Naive thymus-derived CD4-positive, alpha-beta T cell (primary cell): ENCODE data around the gene WDFY3. TPM values are rescaled to one million over a fixed set of nuclear protein-coding genes. Genes with fewer than 3 reads are reported as not detected.
A peak's percentile ranks its signal among the peaks of the same experiment; 100 is the strongest.
"Not testable (repeated sequence)": the region's sequence is repeated elsewhere in the genome, so short reads cannot be mapped to it uniquely, and the experiment has no call there.

Source experiments
- ATAC-seq: fragments of 150-1000 bp; cut with Tn5 transposase; 2 replicates; pipeline ENCODE4 v1.10.0; 2021; ENCODE audit warnings: mild to moderate bottlenecking, moderate library complexity
- CTCF ChIA-PET: fragments of 350-600 bp; sonication (Branson Sonifier 250); formaldehyde crosslinking; loops from one replicate; lab custom pipeline; 2021; ENCODE audit warnings: antibody characterized with exemption; lab: Charles Lee
- POLR2A ChIA-PET: fragments of 350-600 bp; sonication (Branson Sonifier 250); formaldehyde crosslinking; loops from one replicate; lab custom pipeline; 2021; ENCODE audit warnings: antibody characterized with exemption, inconsistent platforms; lab: Charles Lee
- DNase-seq, 9 donors: peaks; one replicate each; pipeline versions ENCODE4 v3.0.0 to v3.0.0-alpha.2; 2020 to 2022; ENCODE audit warnings: mixed read lengths in 1 of 9
- H3K27ac ChIP-seq: one replicate; pipeline ENCODE4 v1.7.0; 2013; ENCODE audit warnings: mild to moderate bottlenecking, low read depth, low read length, moderate library complexity
- H3K27me3 ChIP-seq, 2 donors: one replicate each; pipeline ENCODE4 v1.7.0; 2013; ENCODE audit warnings: low read length in 2 of 2, mild to moderate bottlenecking in 2 of 2, moderate library complexity in 2 of 2; ENCODE audit not compliant: control insufficient read depth in 2 of 2, insufficient read depth in 2 of 2
- H3K36me3 ChIP-seq, 3 experiments: 1 replicate in 2 of 3; 2 replicates in 1 of 3; pipeline ENCODE4 v1.7.0; 2013; ENCODE audit warnings: low read length in 3 of 3, mild to moderate bottlenecking in 3 of 3, moderate library complexity in 1 of 3; ENCODE audit not compliant: insufficient read depth in 3 of 3, control insufficient read depth in 2 of 3
- H3K4me1 ChIP-seq, 2 donors: one replicate each; pipeline ENCODE4 v1.7.0; 2013; ENCODE audit warnings: low read length in 2 of 2, mild to moderate bottlenecking in 2 of 2, moderate library complexity in 1 of 2; ENCODE audit not compliant: control insufficient read depth in 2 of 2, insufficient read depth in 2 of 2
- H3K4me3 ChIP-seq: 2 replicates; pipeline ENCODE4 v1.7.0; 2013; ENCODE audit warnings: mild to moderate bottlenecking, low read length
- H3K9me3 ChIP-seq, 3 experiments: 1 replicate in 2 of 3; 2 replicates in 1 of 3; pipeline ENCODE4 v1.7.0; 2013; ENCODE audit warnings: low read length in 3 of 3; ENCODE audit not compliant: control insufficient read depth in 2 of 3
- H3K27ac Mint-ChIP-seq, 9 donors: one replicate each; pipeline ENCODE4 v1.8.0; 2020 to 2022; ENCODE audit warnings: mixed read lengths in 9 of 9, mild to moderate bottlenecking in 8 of 9, moderate library complexity in 5 of 9, inconsistent platforms in 2 of 9
- H3K27me3 Mint-ChIP-seq, 5 donors: one replicate each; pipeline ENCODE4 v1.8.0; 2021 to 2022; ENCODE audit warnings: mixed read lengths in 5 of 5, mild to moderate bottlenecking in 1 of 5
- H3K36me3 Mint-ChIP-seq, 5 donors: one replicate each; pipeline ENCODE4 v1.8.0; 2020 to 2022; ENCODE audit warnings: mixed read lengths in 5 of 5, mild to moderate bottlenecking in 3 of 5, inconsistent platforms in 1 of 5
- H3K4me1 Mint-ChIP-seq, 7 donors: one replicate each; pipeline ENCODE4 v1.8.0; 2020 to 2022; ENCODE audit warnings: mixed read lengths in 7 of 7, mild to moderate bottlenecking in 3 of 7, inconsistent platforms in 1 of 7
- H3K4me3 Mint-ChIP-seq, 10 donors: one replicate each; pipeline ENCODE4 v1.8.0; 2020 to 2022; ENCODE audit warnings: mild to moderate bottlenecking in 10 of 10, mixed read lengths in 10 of 10, moderate library complexity in 6 of 10, inconsistent platforms in 2 of 10
- H3K9me3 Mint-ChIP-seq, 11 donors: one replicate each; pipeline ENCODE4 v1.8.0; 2020 to 2022; ENCODE audit warnings: mixed read lengths in 11 of 11, mild to moderate bottlenecking in 4 of 11, inconsistent platforms in 1 of 11, moderate library complexity in 1 of 11
- intact Hi-C, 2 donors: fragments of 100-400 bp; cut with micrococcal nuclease; formaldehyde crosslinking; loops; one replicate each; pipeline ENCODE4 v1.15.1; 2023
- polyA plus RNA-seq, 2 donors: library from polyadenylated mRNA; unstranded; fragments of 300-500 nt; fragmentation: Illumina TruSeq; gene quantifications; one replicate each; pipeline ENCODE4 v1.2.3, GENCODE V29; 2021
- total RNA-seq, 6 experiments: library from RNA in 5 of 6; stranded (reverse) in 5 of 6; gene quantifications; 1 replicate in 5 of 6; 2 replicates in 1 of 6; pipeline ENCODE4 v1.2.3 and lab custom pipeline; 2021 to 2026

Gene WDFY3
- total and polyA plus RNA-seq, 7 experiments from 2014 or later: 0.07 to 31.4 (median 1.6) TPM; not detected in 2

DNA sequence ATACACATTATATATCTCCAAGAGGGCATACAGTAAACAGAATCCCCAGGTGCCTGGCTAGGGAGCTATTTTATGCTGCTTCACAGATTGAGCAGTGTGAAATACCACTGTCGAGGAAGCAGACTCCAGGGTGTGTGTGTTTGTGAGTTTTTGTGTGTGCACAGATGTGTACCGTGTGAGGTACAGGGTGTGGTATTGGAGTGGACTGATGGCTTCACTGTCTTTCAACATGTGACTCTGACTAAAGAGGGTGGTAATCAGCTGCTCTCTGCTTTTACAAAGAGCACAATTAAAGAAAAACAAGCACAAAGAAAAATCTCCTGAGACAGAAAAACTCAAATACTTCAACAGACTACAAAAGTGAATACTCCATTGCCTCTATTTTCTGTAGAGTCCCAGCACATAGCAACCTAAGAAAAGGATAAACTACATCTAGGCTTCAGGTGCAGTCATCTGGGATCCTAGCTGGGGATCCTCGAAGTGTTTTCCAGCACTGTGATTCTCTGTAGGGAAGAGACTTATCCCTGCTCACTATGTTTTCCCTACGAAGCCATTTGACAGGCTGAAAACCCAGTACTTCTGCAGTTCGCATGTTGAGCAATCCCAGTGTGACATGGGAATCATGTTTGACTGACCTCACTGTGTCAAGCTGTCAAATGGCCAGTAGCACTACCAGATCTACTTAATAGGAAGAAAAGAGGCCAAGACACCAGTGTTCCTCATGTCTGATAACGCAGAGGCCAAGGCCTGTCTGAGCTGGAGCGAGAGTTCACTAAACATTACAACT, 283.2 kb downstream of the WDFY3 start:
- CTCF ChIA-PET: no interaction called here
- POLR2A ChIA-PET: no interaction called here
- Mint-ChIP-seq H3K4me1 (peaks cover 0 to 29% (median 0%) of the 10 kb centered on the region in 7 donors), H3K27ac (no peak overlapping the region), H3K27me3 (peaks cover 0 to 4% (median 0%) of the 10 kb centered on the region in 5 donors), H3K4me3 (no peak overlapping the region), H3K9me3 (no peaks in the 10 kb centered on the region), H3K36me3 (no peaks in the 10 kb centered on the region)
- Histone ChIP-seq H3K4me3 (no peak overlapping the region), H3K9me3 (no peaks in the 10 kb centered on the region), H3K36me3 (no peaks in the 10 kb centered on the region), H3K27me3 (no peaks in the 10 kb centered on the region), H3K4me1 (no peaks in the 10 kb centered on the region), H3K27ac (no peak overlapping the region)
- no peak for DNase-seq
- peak; percentile 36 for ATAC-seq
- intact Hi-C loops: no loop called here

DNA sequence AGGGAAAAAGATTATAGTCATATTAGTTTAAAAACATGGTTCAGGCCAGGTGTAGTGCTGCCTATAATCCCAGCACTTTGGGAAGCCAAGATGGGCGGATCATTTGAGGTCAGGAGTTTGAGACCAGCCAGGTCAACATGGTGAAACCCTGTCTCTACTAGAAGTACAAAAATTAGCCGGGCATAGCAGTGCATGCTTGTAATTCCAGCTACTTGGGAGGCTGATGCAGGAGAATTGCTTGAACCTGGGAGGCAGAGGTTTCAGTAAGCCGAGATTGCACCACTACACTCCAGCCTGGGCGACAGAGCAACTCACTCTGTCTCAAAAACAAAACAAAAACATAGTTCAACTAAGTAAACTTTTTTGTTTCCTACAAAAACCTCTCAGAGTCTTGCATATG, 283.8 kb downstream of the WDFY3 start:
- H3K4me1 ChIP-seq, CTCF ChIA-PET, H3K9me3 ChIP-seq, intact Hi-C loops, H3K36me3 ChIP-seq, H3K27ac Mint-ChIP-seq, H3K36me3 Mint-ChIP-seq, H3K27me3 ChIP-seq, H3K4me3 ChIP-seq, H3K9me3 Mint-ChIP-seq, ATAC-seq, H3K27ac ChIP-seq, H3K27me3 Mint-ChIP-seq, H3K4me3 Mint-ChIP-seq, POLR2A ChIA-PET, DNase-seq: not testable (repeated sequence)
- H3K4me1 Mint-ChIP-seq: peaks cover 0 to 29% (median 0%) of the 10 kb centered on the region in 7 donors

DNA sequence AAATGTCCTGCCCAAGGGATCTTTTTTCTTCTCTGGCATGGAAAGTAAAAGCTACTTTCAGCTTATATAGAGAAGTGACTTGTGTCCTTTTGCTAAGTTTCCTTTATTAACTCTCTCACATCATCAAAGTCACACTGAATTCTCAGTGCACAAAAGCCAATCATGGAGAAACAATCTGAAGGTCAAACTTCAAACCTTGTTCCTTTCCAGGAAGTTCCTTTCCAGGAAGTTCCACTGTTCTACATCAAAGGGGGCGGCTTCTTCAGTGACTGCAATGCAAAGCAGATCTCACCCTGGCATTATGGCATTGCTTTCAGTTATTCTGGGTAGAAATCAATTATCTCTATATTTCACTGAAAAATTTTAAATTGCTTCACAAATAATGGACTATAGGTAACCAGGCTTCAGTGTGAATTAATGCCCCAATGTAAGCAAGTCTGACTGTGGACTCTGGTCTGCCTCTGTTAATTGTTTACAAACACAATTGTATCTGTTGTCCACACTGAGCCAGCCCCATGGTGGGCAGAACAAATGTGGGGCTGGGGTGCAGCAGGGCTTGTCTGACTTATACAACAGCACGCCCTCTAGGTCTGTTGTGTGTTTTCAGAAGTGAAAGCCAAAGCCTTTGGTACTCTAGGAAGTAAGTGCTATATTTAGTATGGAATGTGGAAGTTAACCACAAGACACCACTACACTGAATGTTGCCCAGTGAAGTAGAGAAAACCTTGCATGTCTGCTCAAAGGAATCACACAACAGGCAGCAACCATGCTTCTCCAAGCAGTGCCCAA, 284.8 kb downstream of the WDFY3 start:
- no peaks in the 10 kb centered on the region for H3K9me3 Mint-ChIP-seq
- no peaks in the 10 kb centered on the region for H3K27me3 ChIP-seq
- no peaks in the 10 kb centered on the region for H3K9me3 ChIP-seq
- ATAC-seq (peak; percentile 48), DNase-seq (no peak)
- H3K4me1 Mint-ChIP-seq: peaks cover 0 to 29% (median 0%) of the 10 kb centered on the region in 7 donors
- H3K27me3 Mint-ChIP-seq: peaks cover 0 to 4% (median 0%) of the 10 kb centered on the region in 5 donors
- ChIA-PET POLR2A (no interaction called here), CTCF (no interaction called here)
- intact Hi-C loops: no loop called here
- peak overlapping the region in 1 of 10 donors; percentile 68 for H3K4me3 Mint-ChIP-seq
- peak overlapping the region in 1 of 9 donors; percentile 43 for H3K27ac Mint-ChIP-seq
- H3K4me3 ChIP-seq: no peak overlapping the region
- H3K36me3 ChIP-seq: no peaks in the 10 kb centered on the region
- no peaks in the 10 kb centered on the region for H3K36me3 Mint-ChIP-seq
- H3K27ac ChIP-seq: no peak overlapping the region
- no peaks in the 10 kb centered on the region for H3K4me1 ChIP-seq

DNA sequence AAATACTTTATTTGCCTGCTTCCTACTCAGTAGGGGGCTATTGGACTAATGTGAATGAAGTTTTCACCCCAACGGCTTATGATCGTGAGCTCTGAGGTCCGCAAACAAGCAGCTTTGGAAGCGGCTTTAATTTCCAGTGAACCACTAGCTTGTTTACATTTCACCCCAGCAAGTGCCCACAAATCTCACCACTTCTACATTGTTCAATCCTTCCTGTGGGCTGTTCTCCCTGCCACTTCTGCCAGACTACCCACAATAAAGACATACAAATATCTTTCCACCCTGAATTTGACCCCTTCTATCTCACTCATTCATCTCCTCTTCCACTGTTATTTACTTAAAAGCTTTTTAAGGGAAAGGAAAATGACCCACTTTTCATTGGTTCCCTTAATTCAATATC, 285.5 kb downstream of the WDFY3 start:
- Mint-ChIP-seq H3K27me3 (peaks cover 0 to 4% (median 0%) of the 10 kb centered on the region in 5 donors), H3K36me3 (no peaks in the 10 kb centered on the region), H3K27ac (no peak overlapping the region), H3K9me3 (no peaks in the 10 kb centered on the region), H3K4me1 (peaks cover 0 to 29% (median 0%) of the 10 kb centered on the region in 7 donors), H3K4me3 (peak overlapping the region in 1 of 10 donors; percentile 68)
- H3K4me3 ChIP-seq: no peak overlapping the region
- no peaks in the 10 kb centered on the region for H3K9me3 ChIP-seq
- DNase-seq (no peak), ATAC-seq (no peak)
- ChIA-PET CTCF (no interaction called here), POLR2A (no interaction called here)
- no peaks in the 10 kb centered on the region for H3K36me3 ChIP-seq
- H3K27me3 ChIP-seq: no peaks in the 10 kb centered on the region
- intact Hi-C loops: no loop called here
- H3K27ac ChIP-seq: no peak overlapping the region
- H3K4me1 ChIP-seq: no peaks in the 10 kb centered on the region

DNA sequence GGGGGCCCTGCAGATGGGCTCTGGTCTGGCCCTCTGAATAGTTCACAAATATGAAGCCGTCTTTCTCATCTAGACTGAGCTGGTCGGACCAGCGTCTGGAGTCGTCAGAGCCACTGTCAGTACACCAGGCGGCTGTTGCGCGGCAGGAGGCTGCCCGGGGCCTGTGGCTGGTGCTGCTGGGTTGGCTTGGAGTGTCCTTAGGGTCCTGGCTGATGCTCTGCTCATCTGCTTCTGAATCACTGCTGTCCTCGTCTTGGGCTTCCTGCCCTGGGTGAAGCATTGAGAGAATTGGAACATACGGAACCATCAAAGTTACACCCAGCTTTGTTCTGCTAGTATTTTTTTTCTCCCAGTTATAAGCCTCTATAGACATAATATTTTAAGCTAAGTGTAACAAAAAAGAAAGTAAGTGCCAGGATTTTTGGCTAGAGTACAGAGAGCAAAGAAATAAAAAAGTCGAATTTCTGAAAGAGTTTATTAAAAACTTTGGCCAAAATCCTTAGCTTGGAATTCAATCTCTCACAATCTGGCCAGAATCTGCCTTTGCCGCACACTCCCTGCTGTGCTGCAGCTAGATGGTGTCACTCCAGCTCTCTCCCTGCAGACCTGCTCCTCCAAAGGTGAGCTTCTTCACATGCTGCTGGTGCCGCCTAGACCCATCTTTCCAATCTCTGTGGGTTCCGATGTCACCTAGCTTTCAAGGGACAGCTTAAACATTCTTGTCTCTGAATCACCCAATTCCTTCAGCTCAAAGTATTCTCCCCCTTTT, 287.3 kb downstream of the WDFY3 start:
- Mint-ChIP-seq H3K36me3 (no peaks in the 10 kb centered on the region), H3K27me3 (peaks cover 0 to 4% (median 0%) of the 10 kb centered on the region in 5 donors), H3K27ac (no peak overlapping the region), H3K4me1 (peaks cover 0 to 18% (median 0%) of the 10 kb centered on the region in 7 donors), H3K9me3 (no peaks in the 10 kb centered on the region), H3K4me3 (no peak overlapping the region)
- no peak overlapping the region for H3K27ac ChIP-seq
- H3K4me1 ChIP-seq: no peaks in the 10 kb centered on the region
- ATAC-seq (no peak), DNase-seq (no peak)
- H3K9me3 ChIP-seq: no peaks in the 10 kb centered on the region
- ChIA-PET POLR2A (no interaction called here), CTCF (no interaction called here)
- H3K27me3 ChIP-seq: no peaks in the 10 kb centered on the region
- H3K4me3 ChIP-seq: no peak overlapping the region
- H3K36me3 ChIP-seq: no peaks in the 10 kb centered on the region
- intact Hi-C loops: no loop called here

DNA sequence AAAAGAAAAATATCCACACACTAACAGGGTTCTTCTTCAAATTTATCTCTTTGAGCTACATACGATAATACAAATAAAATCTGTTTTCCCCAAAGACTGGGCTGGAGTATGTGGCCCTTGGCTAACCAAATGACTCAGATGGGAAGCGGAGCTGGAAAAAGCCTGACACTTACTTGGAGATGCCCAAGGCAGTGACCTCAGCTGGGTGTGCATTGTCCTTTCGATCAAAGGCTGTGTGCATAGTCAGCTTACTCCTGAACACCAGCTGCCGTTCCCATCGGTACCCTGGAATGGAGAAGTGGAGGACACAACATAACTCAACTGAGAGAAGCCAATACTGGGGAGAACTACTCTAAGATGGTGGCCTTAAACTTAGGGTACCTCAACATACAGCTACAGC, 288.5 kb downstream of the WDFY3 start:
- Mint-ChIP-seq H3K4me1 (peaks cover 0 to 13% (median 0%) of the 10 kb centered on the region in 7 donors), H3K4me3 (no peak overlapping the region), H3K27me3 (no peaks in the 10 kb centered on the region), H3K36me3 (no peaks in the 10 kb centered on the region), H3K9me3 (no peaks in the 10 kb centered on the region), H3K27ac (no peak overlapping the region)
- no peaks in the 10 kb centered on the region for H3K4me1 ChIP-seq
- no peak overlapping the region for H3K27ac ChIP-seq
- no peak for DNase-seq
- no peak for ATAC-seq
- H3K4me3 ChIP-seq: no peak overlapping the region
- ChIA-PET POLR2A (interaction anchor here (0.6 kb wide), 1 partner anchor 1150 kb away, joined by 3 read pairs; no protein-coding TSS in a partner anchor), CTCF (no interaction called here)
- intact Hi-C loops: no loop called here
- H3K36me3 ChIP-seq: no peaks in the 10 kb centered on the region
- H3K27me3 ChIP-seq: no peaks in the 10 kb centered on the region
- H3K9me3 ChIP-seq: no peaks in the 10 kb centered on the region
